Measurements from ENCODE around the gene SSBP1.

DNA sequence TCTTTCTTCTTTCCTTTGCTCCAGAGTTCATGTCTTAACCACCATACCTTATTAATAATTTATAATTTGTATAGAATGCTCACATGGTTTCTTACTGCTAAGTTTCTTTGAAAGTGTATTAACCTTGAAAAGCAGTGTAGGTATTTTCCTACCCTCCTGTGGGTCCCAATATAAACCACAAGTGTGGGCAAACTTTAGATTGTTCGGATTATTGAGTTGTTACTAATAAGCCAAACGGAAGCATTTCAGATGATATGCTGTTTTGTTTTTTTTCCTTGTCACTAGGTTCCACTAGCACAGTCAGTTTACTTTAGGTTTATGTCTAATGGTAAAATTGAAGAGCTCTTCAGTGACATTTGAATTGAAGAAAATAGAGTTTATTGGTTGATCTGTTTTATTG lies 10.2 kb downstream of the SSBP1 start:
- TF ChIP-seq, protein P1, sequence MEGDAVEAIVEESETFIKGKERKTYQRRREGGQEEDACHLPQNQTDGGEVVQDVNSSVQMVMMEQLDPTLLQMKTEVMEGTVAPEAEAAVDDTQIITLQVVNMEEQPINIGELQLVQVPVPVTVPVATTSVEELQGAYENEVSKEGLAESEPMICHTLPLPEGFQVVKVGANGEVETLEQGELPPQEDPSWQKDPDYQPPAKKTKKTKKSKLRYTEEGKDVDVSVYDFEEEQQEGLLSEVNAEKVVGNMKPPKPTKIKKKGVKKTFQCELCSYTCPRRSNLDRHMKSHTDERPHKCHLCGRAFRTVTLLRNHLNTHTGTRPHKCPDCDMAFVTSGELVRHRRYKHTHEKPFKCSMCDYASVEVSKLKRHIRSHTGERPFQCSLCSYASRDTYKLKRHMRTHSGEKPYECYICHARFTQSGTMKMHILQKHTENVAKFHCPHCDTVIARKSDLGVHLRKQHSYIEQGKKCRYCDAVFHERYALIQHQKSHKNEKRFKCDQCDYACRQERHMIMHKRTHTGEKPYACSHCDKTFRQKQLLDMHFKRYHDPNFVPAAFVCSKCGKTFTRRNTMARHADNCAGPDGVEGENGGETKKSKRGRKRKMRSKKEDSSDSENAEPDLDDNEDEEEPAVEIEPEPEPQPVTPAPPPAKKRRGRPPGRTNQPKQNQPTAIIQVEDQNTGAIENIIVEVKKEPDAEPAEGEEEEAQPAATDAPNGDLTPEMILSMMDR (IDR thresholded peaks at IDR 0.05), result no peak
- no peak for TF ChIP-seq FOXJ3 (CRISPR knock-in tag; IDR thresholded peaks at IDR 0.05; ENCODE audit: borderline replicate concordance)

All from WTC11 (cell line).